ENCODE data around the gene SESN1. TPM values are rescaled to one million over a fixed set of nuclear protein-coding genes. Genes with fewer than 3 reads are reported as not detected.

Gene SESN1
- polyA plus RNA-seq, 1 donor (not counting 4 experiments of a cell fraction or from before 2014, with no cell fraction given): 21.4 TPM

GRCh38 chr6:108987156-108987555, 107.5 kb downstream of the SESN1 start:
- no peak overlapping the region for H3K4me3 ChIP-seq (ENCODE audit: control insufficient read depth in 2 of 3, extremely low read depth in 1 of 3, insufficient read depth in 2 of 3, low read depth in 1 of 3, low read length in 3 of 3)
- FAIRE-seq (no peak), DNase-seq (ENCODE audit: low read depth, low spot score) (no peak)
- dilution Hi-C loops (cut with MboI; ENCODE audit: extremely low pct_ligation_motif_present, low sequenced_read_pairs): no loop called here
- no peak overlapping the region for H2AFZ ChIP-seq (ENCODE audit: control insufficient read depth, low read length)
- no peak overlapping the region for H3K9ac ChIP-seq (ENCODE audit: control insufficient read depth, extremely low read depth, insufficient read depth, low read length)
- no peaks in the 10 kb centered on the region for H3K4me1 ChIP-seq (ENCODE audit: control insufficient read depth, extremely low read depth, insufficient read depth, low read length)
- H3K4me2 ChIP-seq (ENCODE audit: control insufficient read depth, extremely low read depth, insufficient read depth, low read depth, low read length): no peak overlapping the region
- no peaks in the 10 kb centered on the region for H4K20me1 ChIP-seq (ENCODE audit: control insufficient read depth, extremely low read depth, insufficient read depth, low read length)
- H3K9me3 ChIP-seq (ENCODE audit: control insufficient read depth, low read depth, low read length): no peaks in the 10 kb centered on the region
- no peaks in the 10 kb centered on the region for H3K79me2 ChIP-seq (ENCODE audit: control insufficient read depth, insufficient read depth, low read length)
- TF ChIP-seq EZH2 (IDR thresholded peaks at IDR 0.05; ENCODE audit: low read length): no peak
- no peak for TF ChIP-seq CTCF (optimal IDR thresholded peaks at IDR 0.05 in 1 of 3, IDR thresholded peaks at IDR 0.05 in 1 of 3, conservative IDR thresholded peaks at IDR 0.05 in 1 of 3; ENCODE audit: extremely low read depth in 1 of 3, insufficient read depth in 2 of 3, low read length in 3 of 3)
- no peaks in the 10 kb centered on the region for H3K27me3 ChIP-seq (ENCODE audit: control insufficient read depth, extremely low read depth, insufficient read depth, low read length)
- no peaks in the 10 kb centered on the region for H3K9me1 ChIP-seq (ENCODE audit: control insufficient read depth, extremely low read depth, insufficient read depth, low read length)
- no peak overlapping the region for H3K27ac ChIP-seq (ENCODE audit: control insufficient read depth, insufficient read depth, low read length)
- peaks cover 5 to 14% of the 10 kb centered on the region in 2 experiments for H3K36me3 ChIP-seq (ENCODE audit: control insufficient read depth in 2 of 2, extremely low read depth in 1 of 2, insufficient read depth in 2 of 2, low read length in 2 of 2)

- dilution Hi-C loops (cut with MboI; ENCODE audit: extremely low pct_ligation_motif_present, low sequenced_read_pairs): no loop called here
- Histone ChIP-seq H3K4me3 (ENCODE audit: control insufficient read depth in 2 of 3, extremely low read depth in 1 of 3, insufficient read depth in 2 of 3, low read depth in 1 of 3, low read length in 3 of 3) (no peak overlapping the region), H3K9me3 (ENCODE audit: control insufficient read depth, low read depth, low read length) (no peaks in the 10 kb centered on the region), H3K4me1 (ENCODE audit: control insufficient read depth, extremely low read depth, insufficient read depth, low read length) (no peaks in the 10 kb centered on the region), H3K4me2 (ENCODE audit: control insufficient read depth, extremely low read depth, insufficient read depth, low read depth, low read length) (no peak overlapping the region), H3K36me3 (ENCODE audit: control insufficient read depth in 2 of 2, extremely low read depth in 1 of 2, insufficient read depth in 2 of 2, low read length in 2 of 2) (peaks cover 4 to 5% of the 10 kb centered on the region in 2 experiments), H3K9me1 (ENCODE audit: control insufficient read depth, extremely low read depth, insufficient read depth, low read length) (no peaks in the 10 kb centered on the region), H3K9ac (ENCODE audit: control insufficient read depth, extremely low read depth, insufficient read depth, low read length) (no peak overlapping the region), H3K79me2 (ENCODE audit: control insufficient read depth, insufficient read depth, low read length) (no peaks in the 10 kb centered on the region), H4K20me1 (ENCODE audit: control insufficient read depth, extremely low read depth, insufficient read depth, low read length) (no peaks in the 10 kb centered on the region), H3K27me3 (ENCODE audit: control insufficient read depth, extremely low read depth, insufficient read depth, low read length) (no peaks in the 10 kb centered on the region), H3K27ac (ENCODE audit: control insufficient read depth, insufficient read depth, low read length) (no peak overlapping the region), H2AFZ (ENCODE audit: control insufficient read depth, low read length) (no peak overlapping the region)
- no peak for TF ChIP-seq EZH2 (IDR thresholded peaks at IDR 0.05; ENCODE audit: low read length)
- no peak for TF ChIP-seq CTCF (optimal IDR thresholded peaks at IDR 0.05 in 1 of 3, IDR thresholded peaks at IDR 0.05 in 1 of 3, conservative IDR thresholded peaks at IDR 0.05 in 1 of 3; ENCODE audit: extremely low read depth in 1 of 3, insufficient read depth in 2 of 3, low read length in 3 of 3)
- FAIRE-seq: no peak
- no peak for DNase-seq (ENCODE audit: low read depth, low spot score)
These were observed 109.3 kb downstream of the SESN1 start for GRCh38 chr6:108985301-108985700.

Measured in keratinocyte (primary cell).